GM21737 (cell line): ENCODE measurements around the gene ATXN2.
"Not testable (repeated sequence)": the region's sequence is repeated elsewhere in the genome, so short reads cannot be mapped to it uniquely, and the experiment has no call there.

Source experiments
- ATAC-seq: cut with Tn5 transposase; IDR thresholded peaks from one replicate; pipeline ENCODE4 v1.9.1; 2021; ENCODE audit warnings: mild to moderate bottlenecking, moderate library complexity; ENCODE audit not compliant: unreplicated experiment

Gene ATXN2

GRCh38 chr12:111406474-111407376 lies 192.4 kb downstream of the ATXN2 start:
- no peak for ATAC-seq

DNA sequence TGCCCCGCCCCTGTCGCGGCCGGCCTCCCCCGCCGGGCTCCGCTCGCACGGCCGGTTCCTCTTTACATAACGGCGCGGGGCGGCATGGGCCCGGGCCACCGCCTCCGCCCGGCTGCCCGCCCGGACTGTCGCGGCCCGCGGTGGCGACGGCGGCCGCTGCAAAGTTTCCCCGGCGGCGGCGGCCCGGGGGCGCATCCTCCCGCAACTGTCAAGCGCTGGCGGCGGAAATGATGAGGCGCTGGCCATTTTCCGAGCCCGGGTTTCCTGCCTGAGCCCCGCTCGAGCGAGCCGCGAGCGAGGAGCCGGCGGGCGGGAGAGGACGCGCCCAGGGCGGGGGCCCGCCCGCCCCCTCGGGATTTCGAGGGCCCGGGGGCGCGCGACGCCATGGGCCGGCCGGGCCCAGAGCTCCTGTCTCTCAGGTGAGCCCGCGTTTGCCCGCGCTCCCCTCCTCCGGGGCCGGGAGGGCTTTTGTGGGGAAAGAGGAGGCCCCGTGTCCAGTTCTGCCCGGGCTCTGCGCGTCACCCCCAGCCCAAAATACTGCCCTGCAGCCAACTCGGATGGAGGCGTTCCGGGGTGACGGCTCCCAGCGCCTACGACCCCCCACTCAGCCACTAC lies 193.1 kb downstream of the ATXN2 start, which contains the start of gene SH2B3:
Gene SH2B3, plus strand, starts transcription at position 65 of the 615 bp plus-strand sequence. CDS start 12,223 bp downstream, outside the sequence.
- peak; percentile 3 for ATAC-seq

- ATAC-seq, result peak; percentile 50
Observed at GRCh38 chr12:111405149-111405858, 193.8 kb downstream of the ATXN2 start.

GRCh38 chr12:111404362-111405148 lies 194.6 kb downstream of the ATXN2 start:
- peak; percentile 5 for ATAC-seq

GRCh38 chr12:111402490-111402824 lies 196.7 kb downstream of the ATXN2 start:
- ATAC-seq, result not testable (repeated sequence)
